HFFc6 (cell line): ENCODE measurements around the gene CHIT1. TPM values are rescaled to one million over a fixed set of nuclear protein-coding genes. Genes with fewer than 3 reads are reported as not detected.

ENCODE experiments used
- DNase-seq: peaks from one replicate; pipeline ENCODE4 v3.0.0-alpha.2; 2018
- H3K27ac Mint-ChIP-seq: 2 replicates; pipeline ENCODE4 v1.8.0; 2020; ENCODE audit warnings: mild to moderate bottlenecking, mixed read lengths
- H3K27me3 Mint-ChIP-seq: 2 replicates; pipeline ENCODE4 v1.8.0; 2021; ENCODE audit warnings: mild to moderate bottlenecking, moderate library complexity, mixed read lengths; ENCODE audit not compliant: insufficient read depth
- H3K36me3 Mint-ChIP-seq: 2 replicates; pipeline ENCODE4 v1.8.0; 2021; ENCODE audit warnings: low read depth, mixed read lengths
- H3K4me1 Mint-ChIP-seq: 2 replicates; pipeline ENCODE4 v1.8.0; 2020; ENCODE audit warnings: low read depth, mixed read lengths
- H3K4me3 Mint-ChIP-seq: 2 replicates; pipeline ENCODE4 v1.8.0; 2020; ENCODE audit warnings: mild to moderate bottlenecking, moderate library complexity, mixed read lengths
- H3K9me3 Mint-ChIP-seq: 2 replicates; pipeline ENCODE4 v1.8.0; 2020; ENCODE audit warnings: mild to moderate bottlenecking, mixed read lengths
- CTCF ChIP-seq: fragments of 200-600 bp; sonication (generic); IDR thresholded peaks from 2 replicates; pipeline ENCODE4 v1.5.0; 2021; ENCODE audit warnings: antibody characterized with exemption, mild to moderate bottlenecking
- total RNA-seq, 6 experiments: library from RNA; stranded (reverse); fragmentation: NEBNext Ultra II Directional; extraction: Animal tissue kit (Norgen Biotek cat#: 25700); gene quantifications; 2 replicates in 1 of 6; 3 replicates in 5 of 6; pipeline ENCODE4 v1.2.3, GENCODE V29; 2021

CHIT1 gene
- total RNA-seq, 6 experiments from 2014 or later: not detected

- peak; percentile 91 for TF ChIP-seq CTCF
- Mint-ChIP-seq H3K4me1 (no peaks in the 10 kb centered on the region), H3K9me3 (no peaks in the 10 kb centered on the region), H3K27ac (no peak overlapping the region), H3K4me3 (no peak overlapping the region), H3K27me3 (peaks cover 27% of the 10 kb centered on the region), H3K36me3 (no peaks in the 10 kb centered on the region)
- DNase-seq: peak; percentile 47
These were observed 13.0 kb downstream of the CHIT1 start for GRCh38 chr1:203216274-203217138.

GRCh38 chr1:203215573-203215972, 13.9 kb downstream of the CHIT1 start:
- Mint-ChIP-seq H3K9me3 (no peaks in the 10 kb centered on the region), H3K27ac (no peak overlapping the region)

GRCh38 chr1:203214871-203215270, 14.6 kb downstream of the CHIT1 start:
- Mint-ChIP-seq H3K27ac (no peak overlapping the region), H3K27me3 (peaks cover 20% of the 10 kb centered on the region), H3K4me3 (no peak overlapping the region), H3K4me1 (no peaks in the 10 kb centered on the region), H3K9me3 (no peaks in the 10 kb centered on the region), H3K36me3 (no peaks in the 10 kb centered on the region)
- DNase-seq: no peak
- no peak for TF ChIP-seq CTCF

More at GRCh38 chr1:203215573-203215972, 13.9 kb downstream of the CHIT1 start:
- H3K27me3 Mint-ChIP-seq: peaks cover 24% of the 10 kb centered on the region
- no peak for DNase-seq
- H3K36me3 Mint-ChIP-seq: no peaks in the 10 kb centered on the region
- no peak for TF ChIP-seq CTCF
- H3K4me1 Mint-ChIP-seq: no peaks in the 10 kb centered on the region
- no peak overlapping the region for H3K4me3 Mint-ChIP-seq

- TF ChIP-seq CTCF: no peak
- Mint-ChIP-seq H3K27me3 (peaks cover 15% of the 10 kb centered on the region), H3K27ac (no peak overlapping the region)
These were observed 16.3 kb downstream of the CHIT1 start for GRCh38 chr1:203213126-203213525.

GRCh38 chr1:203211812-203212211, 17.7 kb downstream of the CHIT1 start:
- Mint-ChIP-seq H3K27me3 (peaks cover 15% of the 10 kb centered on the region), H3K4me3 (no peak overlapping the region), H3K4me1 (no peaks in the 10 kb centered on the region), H3K36me3 (no peaks in the 10 kb centered on the region), H3K9me3 (no peaks in the 10 kb centered on the region), H3K27ac (no peak overlapping the region)
- DNase-seq: no peak
- TF ChIP-seq CTCF: no peak

More at GRCh38 chr1:203213126-203213525, 16.3 kb downstream of the CHIT1 start:
- Mint-ChIP-seq H3K4me1 (no peaks in the 10 kb centered on the region), H3K36me3 (no peaks in the 10 kb centered on the region), H3K9me3 (no peaks in the 10 kb centered on the region), H3K4me3 (no peak overlapping the region)
- DNase-seq: no peak
